ENCODE data around the gene KRT32.

DNA sequence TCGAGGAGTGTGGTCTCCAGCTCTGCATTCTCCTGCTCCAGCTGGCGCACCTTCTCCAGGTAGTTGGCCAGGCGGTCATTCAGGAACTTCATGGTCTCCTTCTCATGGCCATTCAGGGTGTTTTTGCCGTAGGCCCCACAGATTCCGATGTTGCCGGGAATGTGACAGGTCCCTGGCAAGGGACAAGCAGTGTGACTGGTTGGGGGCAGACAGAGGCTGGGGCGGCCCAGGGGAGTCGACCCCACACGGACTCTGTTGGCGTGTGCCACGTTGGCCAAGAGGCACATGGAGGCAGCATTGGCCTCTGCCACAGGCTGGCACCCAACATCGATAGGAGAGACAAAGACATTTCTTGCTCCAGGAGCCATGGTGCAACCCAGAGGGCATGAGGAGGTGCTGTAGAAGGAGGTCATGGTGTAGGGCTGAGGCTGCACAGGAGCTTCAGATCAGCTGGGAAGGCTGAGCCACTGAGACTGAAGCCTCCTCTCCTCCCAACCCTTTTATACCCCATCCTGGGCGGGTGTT, 43.0 kb downstream of the KRT32 start, which contains the start of gene KRT37:
- TF ChIP-seq, protein P1, sequence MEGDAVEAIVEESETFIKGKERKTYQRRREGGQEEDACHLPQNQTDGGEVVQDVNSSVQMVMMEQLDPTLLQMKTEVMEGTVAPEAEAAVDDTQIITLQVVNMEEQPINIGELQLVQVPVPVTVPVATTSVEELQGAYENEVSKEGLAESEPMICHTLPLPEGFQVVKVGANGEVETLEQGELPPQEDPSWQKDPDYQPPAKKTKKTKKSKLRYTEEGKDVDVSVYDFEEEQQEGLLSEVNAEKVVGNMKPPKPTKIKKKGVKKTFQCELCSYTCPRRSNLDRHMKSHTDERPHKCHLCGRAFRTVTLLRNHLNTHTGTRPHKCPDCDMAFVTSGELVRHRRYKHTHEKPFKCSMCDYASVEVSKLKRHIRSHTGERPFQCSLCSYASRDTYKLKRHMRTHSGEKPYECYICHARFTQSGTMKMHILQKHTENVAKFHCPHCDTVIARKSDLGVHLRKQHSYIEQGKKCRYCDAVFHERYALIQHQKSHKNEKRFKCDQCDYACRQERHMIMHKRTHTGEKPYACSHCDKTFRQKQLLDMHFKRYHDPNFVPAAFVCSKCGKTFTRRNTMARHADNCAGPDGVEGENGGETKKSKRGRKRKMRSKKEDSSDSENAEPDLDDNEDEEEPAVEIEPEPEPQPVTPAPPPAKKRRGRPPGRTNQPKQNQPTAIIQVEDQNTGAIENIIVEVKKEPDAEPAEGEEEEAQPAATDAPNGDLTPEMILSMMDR (optimal IDR thresholded peaks at IDR 0.05 in 1 of 3, IDR thresholded peaks at IDR 0.05 in 1 of 3, conservative IDR thresholded peaks at IDR 0.05 in 1 of 3; ENCODE audit: extremely low read depth in 1 of 3, insufficient read depth in 2 of 3, low read length in 3 of 3) = no peak
- no peak for TF ChIP-seq EZH2 (IDR thresholded peaks at IDR 0.05; ENCODE audit: low read length)

Data from keratinocyte (primary cell).